GM19240 (cell line): Measurements from ENCODE around the gene ARHGEF4.

Experiments used
- DNase-seq: peaks from one replicate; pipeline ENCODE4 v3.0.0; 2011; ENCODE audit warnings: low spot score; ENCODE audit not compliant: insufficient read length

The ARHGEF4 gene

DNA sequence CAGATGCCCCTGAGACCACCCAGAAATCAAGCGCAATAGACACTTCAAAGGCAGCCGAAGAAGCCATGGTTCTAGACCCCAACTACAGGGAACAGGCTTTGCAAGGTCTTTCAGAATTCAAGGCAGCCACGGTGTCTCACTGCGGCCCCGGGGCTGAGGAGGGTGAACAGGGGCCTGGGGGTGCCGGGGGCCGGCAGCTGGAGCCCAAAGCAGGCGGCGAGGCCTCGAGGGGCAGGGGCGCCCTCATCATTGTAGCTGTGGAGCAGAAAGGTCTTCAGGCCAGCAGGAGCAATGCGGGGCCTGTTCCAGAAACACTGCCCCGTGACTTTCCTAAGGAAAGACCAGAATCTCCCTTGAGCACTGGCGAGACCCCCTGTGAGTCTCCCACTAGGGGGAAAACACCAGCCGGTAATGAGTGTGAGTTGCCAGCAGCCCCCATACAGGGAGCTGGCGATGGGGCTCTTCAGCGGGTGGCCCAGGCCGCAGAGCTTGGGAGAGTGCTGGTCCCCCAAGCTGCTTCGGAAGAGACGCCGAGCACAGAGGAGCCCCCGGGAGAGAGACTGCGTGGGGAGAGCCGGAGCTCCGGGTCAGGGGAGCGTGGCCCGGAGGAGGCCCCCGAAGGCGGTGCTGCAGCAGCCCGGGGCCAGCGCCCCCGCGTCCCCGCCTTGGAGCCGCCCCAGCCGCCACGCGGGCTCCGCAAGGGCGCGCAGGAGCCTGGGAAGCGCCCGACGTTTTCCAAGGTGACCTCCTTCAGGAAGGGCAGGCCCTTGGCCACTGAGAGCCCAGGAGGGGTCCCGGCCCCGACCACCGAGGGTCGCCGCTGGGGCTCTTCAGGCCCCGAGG lies 79.1 kb downstream of the ARHGEF4 start:
- DNase-seq: no peak

DNA sequence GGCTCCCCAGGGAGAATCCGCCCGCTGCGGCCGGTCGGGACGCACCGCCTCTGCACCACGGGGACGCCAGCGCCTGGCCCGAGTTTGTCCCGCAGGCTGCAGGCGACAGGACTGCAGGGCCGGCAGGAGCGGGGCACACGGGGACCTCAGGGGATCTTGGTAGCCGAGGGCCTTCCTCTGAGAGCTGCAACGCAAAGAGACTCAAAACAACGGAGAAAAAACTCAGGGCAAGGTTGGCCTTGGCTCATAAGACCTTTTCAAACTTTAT lies 79.7 kb downstream of the ARHGEF4 start:
- no peak for DNase-seq

GRCh38 chr2:130917006-130917688 lies 80.4 kb downstream of the ARHGEF4 start:
- no peak for DNase-seq

DNA sequence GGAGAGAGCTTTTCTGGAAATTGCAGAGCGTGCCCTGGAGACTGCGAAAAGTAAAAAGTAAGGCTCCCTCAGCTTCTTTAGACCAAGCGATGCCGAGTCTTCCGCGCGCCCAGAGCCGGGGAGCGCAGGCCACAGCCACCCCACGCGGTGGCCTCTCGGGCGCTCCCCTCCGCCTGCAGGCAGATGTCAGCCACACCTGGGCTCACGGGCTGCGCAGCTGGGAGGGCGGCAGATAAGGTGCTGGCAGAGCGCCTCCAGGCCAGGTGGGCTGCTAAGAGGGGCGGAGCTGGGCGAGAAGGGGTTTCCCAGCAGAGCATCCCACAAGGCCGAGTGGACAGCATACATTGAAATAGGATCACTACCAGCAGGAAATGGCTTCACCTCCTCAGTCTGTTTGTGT lies 81.7 kb downstream of the ARHGEF4 start:
- DNase-seq: no peak

DNA sequence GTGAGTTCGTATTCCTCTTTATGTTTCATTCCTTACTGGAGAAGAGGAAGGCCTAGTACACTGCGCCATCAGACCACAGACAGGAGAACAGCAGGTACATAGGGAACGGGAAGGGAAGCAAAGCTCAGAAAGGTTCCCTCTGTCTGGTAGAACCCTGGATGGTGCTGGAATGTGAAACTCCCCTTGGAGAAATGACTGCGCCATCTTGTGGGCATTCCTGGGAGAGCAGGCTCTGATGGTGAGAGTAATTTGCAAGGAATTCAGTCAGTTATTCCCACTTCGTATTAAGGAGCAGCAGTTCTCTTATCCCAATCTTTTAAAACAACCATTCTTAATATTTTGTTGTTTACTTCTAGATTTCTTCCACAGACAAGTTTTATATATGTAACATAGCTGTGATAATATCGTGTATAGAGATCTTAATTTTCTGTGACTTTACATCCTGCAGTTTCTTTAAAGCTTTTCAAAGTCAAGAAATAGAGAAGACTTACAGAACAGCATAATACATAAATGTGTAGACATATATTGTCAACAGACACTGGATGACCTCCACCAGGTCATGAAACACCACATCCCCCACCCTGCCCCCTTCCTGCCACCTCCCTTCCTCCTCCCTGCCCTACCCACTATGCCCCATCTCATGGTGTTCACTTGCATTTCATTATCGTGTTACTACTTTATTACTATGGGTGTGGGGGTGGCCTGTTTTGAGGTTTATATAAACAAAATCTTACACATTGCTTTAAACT lies 83.9 kb downstream of the ARHGEF4 start:
- DNase-seq: peak; percentile 40

DNA sequence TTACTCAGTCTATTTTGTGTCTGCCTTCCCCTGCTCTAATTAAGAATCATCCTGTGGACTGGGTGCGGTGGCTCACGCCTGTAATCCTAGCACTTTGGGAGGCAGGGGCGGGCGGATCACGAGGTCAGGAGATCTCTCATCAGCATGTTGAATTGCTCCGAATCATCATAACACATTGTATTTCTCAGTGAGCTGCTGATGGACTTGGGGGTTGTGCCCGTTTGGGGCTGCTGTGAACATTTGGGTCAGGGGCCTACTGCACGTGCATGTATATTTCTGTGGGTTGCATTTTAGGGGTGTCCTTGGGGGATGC lies 84.4 kb downstream of the ARHGEF4 start:
- DNase-seq: no peak

GRCh38 chr2:130922417-130922816 lies 85.7 kb downstream of the ARHGEF4 start:
- no peak for DNase-seq

DNA sequence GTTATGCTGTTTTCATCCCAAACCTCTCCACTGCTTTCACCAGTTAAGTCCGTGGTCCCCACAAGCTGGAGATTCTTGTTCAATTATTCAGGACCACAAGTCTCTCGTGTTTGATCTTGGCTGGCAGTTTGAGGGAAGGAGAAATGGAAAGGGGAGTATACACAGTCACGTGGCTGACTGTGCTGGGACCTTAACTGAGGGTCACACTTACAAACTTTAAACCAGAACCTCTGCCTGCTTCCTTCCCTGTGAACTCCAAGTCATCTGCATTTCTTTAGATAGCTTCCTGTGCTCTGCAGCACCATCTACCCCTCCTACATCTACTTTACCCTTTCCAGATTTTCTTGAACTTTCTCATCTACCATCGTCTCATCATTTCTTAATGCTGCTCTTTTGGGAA lies 91.7 kb downstream of the ARHGEF4 start:
- DNase-seq: no peak

GRCh38 chr2:130930740-130931659 lies 94.3 kb downstream of the ARHGEF4 start:
- no peak for DNase-seq

GRCh38 chr2:130933501-130933900 lies 96.8 kb downstream of the ARHGEF4 start:
- no peak for DNase-seq

GRCh38 chr2:130936451-130936850 lies 99.7 kb downstream of the ARHGEF4 start:
- DNase-seq: no peak

DNA sequence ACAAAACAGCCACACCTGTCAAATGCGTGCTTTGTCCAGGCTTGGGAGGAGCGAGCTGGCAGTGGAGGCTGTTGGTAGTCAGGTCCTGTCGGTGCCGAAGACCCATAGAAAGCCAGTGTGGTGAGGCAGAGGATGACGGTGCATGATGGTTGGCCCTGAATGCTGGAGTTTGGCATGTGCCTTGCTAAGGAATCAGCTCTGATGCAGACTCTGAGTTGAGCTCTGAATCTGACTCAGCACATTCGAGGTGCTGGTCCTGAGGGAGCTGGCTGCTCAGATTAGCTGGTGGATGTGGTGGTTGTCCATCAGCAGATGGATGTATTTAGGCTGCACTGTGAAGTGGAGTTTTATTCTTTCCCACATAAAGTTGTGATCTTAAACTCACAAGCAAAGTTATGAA lies 111.3 kb downstream of the ARHGEF4 start:
- no peak for DNase-seq

- DNase-seq: no peak
These were observed 113.2 kb downstream of the ARHGEF4 start for GRCh38 chr2:130949954-130950353.

- DNase-seq: no peak
These were observed 114.3 kb downstream of the ARHGEF4 start for GRCh38 chr2:130951018-130951417.

- no peak for DNase-seq
These were observed 118.2 kb downstream of the ARHGEF4 start for GRCh38 chr2:130954873-130955272.

- DNase-seq: no peak
These were observed 121.2 kb downstream of the ARHGEF4 start for GRCh38 chr2:130957915-130958314.

- no peak for DNase-seq
These were observed 126.6 kb downstream of the ARHGEF4 start for GRCh38 chr2:130963196-130963848.

DNA sequence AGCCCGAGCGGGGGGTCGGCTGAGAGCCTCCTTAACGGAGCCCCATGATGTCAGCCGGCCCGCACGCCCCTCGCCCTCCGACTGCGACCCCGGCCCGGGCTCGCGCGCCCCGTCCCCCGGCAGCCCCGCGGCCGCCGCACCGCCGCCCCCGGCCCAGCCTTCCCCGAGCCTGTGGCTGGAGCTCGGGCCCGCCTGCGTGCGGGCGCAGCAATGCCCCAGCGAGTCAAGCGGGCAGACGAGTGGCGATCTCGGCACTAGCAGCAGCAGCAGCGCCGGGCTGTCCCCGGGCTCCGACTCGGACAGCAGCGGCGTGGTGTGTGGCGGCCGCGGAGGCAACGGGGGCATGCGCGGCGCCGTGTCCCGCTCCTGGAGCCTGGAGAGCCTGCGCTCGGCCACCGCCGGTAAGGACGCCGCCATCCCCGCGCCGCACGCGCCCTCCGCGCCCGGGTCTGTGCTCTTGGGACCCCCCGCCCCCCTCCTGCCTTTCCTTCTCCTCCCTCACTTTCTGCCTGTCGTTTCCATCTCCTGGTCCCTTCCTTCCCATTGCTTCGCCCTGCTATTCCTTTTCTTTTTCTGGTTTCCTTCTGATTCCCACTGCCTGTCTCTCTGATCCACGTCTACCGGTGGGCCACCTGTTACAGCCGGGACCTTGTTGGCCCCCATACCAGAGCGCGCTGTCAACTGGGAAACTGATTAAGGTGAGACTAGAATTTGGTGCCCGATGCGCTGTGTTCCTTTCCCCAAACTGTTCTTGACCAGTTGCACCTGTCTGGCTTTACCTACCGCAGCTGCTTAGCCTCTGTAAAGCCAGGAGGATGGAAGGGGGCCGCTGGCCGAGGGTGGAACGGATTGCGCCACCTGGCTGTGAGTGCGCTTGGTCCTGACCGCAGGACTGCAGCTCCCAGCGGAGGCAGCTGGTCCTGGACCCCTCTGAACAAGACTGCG lies 127.4 kb downstream of the ARHGEF4 start:
- no peak for DNase-seq

- DNase-seq: no peak
These were observed 128.2 kb downstream of the ARHGEF4 start for GRCh38 chr2:130964931-130965330.
